ENCODE data around the gene EIF4A2.
A peak's percentile ranks its signal among the peaks of the same experiment; 100 is the strongest.

- peak in 1 of 6 experiments; percentile 29 for TF ChIP-seq CTCF (IDR thresholded peaks at IDR 0.05)
- TF ChIP-seq POLR2A (IDR thresholded peaks at IDR 0.05), result no peak
Observed at GRCh38 chr3:186760141-186760833, 23.1 kb upstream of the EIF4A2 start.

All from esophagus squamous epithelium (tissue), 4 donors.